GM12878 (cell line): ENCODE data around the gene PLEKHH1. TPM values are rescaled to one million over a fixed set of nuclear protein-coding genes. Genes with fewer than 3 reads are reported as not detected.

Experiments
- ATAC-seq: fragments of 200-7000 bp; cut with Tn5 transposase; 3 replicates; pipeline ENCODE4 v1.9.1; 2020; ENCODE audit warnings: mild to moderate bottlenecking, moderate library complexity
- BruUV-seq: library from RNA; stranded (reverse); fragments of 400-500 nt; replicated peaks from 2 replicates; lab custom pipeline; 2021; lab: Mats Ljungman, UMichigan
- CTCF ChIA-PET: fragments of 300-600 bp; sonication (Branson Sonifier 250); formaldehyde crosslinking; extraction: SDS; loops from one replicate; lab custom pipeline; 2021; ENCODE audit warnings: inconsistent platforms; lab: Yijun Ruan, JAX
- POLR2A ChIA-PET: fragments of 350-600 bp; formaldehyde crosslinking; extraction: SDS; loops from one replicate; lab custom pipeline; 2021; ENCODE audit warnings: inconsistent platforms; lab: Charles Lee
- RAD21 ChIA-PET: fragments of 300-600 bp; sonication (Branson Sonifier 250); formaldehyde crosslinking; loops from one replicate; lab custom pipeline; 2023; ENCODE audit warnings: antibody characterized with exemption; ENCODE audit not compliant: unreplicated experiment; lab: Charles Lee
- SMC1A ChIA-PET: fragments of 300-600 bp; sonication (Branson Sonifier 250); formaldehyde crosslinking; loops from one replicate; lab custom pipeline; 2023; ENCODE audit not compliant: unreplicated experiment, uncharacterized antibody; lab: Charles Lee
- DNase-seq: peaks from one replicate; pipeline ENCODE4 v3.0.0-alpha.2; 2011; ENCODE audit warnings: low read depth, low spot score
- FAIRE-seq: peaks from 3 replicates; lab custom pipeline; 2011; peaks lifted over from hg19 to GRCh38; lab: Jason Lieb, UNC
- H2AFZ ChIP-seq: 2 replicates; pipeline ENCODE4 v1.6.0; 2011; ENCODE audit warnings: low read depth, low read length, control low read depth; ENCODE audit not compliant: control insufficient read depth
- H3K27ac ChIP-seq: 2 replicates; pipeline ENCODE4 v1.5.1; 2011; ENCODE audit warnings: control low read depth; ENCODE audit not compliant: control insufficient read depth, insufficient read depth
- H3K27me3 ChIP-seq, 2 experiments: replicated peaks in 1 of 2; 2 replicates each; pipeline versions ENCODE4 v1.6.0 to v1.6.1; 2011; ENCODE audit warnings: low read length in 1 of 2; ENCODE audit not compliant: control insufficient read depth in 2 of 2, insufficient read depth in 2 of 2
- H3K36me3 ChIP-seq, 2 experiments: 2 replicates each; pipeline ENCODE4 v1.5.1; 2011; ENCODE audit warnings: low read length in 1 of 2; ENCODE audit not compliant: control insufficient read depth in 2 of 2, insufficient read depth in 2 of 2
- H3K4me1 ChIP-seq: 2 replicates; pipeline ENCODE4 v1.6.1; 2011; ENCODE audit warnings: mild to moderate bottlenecking, low read length, moderate library complexity, mixed read lengths; ENCODE audit not compliant: control insufficient read depth, insufficient read depth
- H3K4me2 ChIP-seq: 2 replicates; pipeline ENCODE4 v1.6.0; 2011; ENCODE audit warnings: control low read depth; ENCODE audit not compliant: control insufficient read depth, insufficient read depth
- H3K4me3 ChIP-seq: fragments of 200-600 bp; sonication (generic); 2 replicates; pipeline ENCODE4 v1.5.1; 2016
- H3K79me2 ChIP-seq: 2 replicates; pipeline ENCODE4 v1.6.0; 2011; ENCODE audit warnings: low read length; ENCODE audit not compliant: control insufficient read depth, insufficient read depth
- H3K9ac ChIP-seq: 2 replicates; pipeline ENCODE4 v1.8.0; 2011; ENCODE audit warnings: low read length, control low read depth, mixed read lengths; ENCODE audit not compliant: control insufficient read depth, insufficient read depth
- H3K9me3 ChIP-seq: replicated peaks from 3 replicates; pipeline ENCODE4 v1.5.1; 2011; ENCODE audit warnings: mild to moderate bottlenecking, low read length; ENCODE audit not compliant: control insufficient read depth, insufficient read depth
- H4K20me1 ChIP-seq: 2 replicates; pipeline ENCODE4 v1.6.0; 2011; ENCODE audit not compliant: control insufficient read depth, insufficient read depth
- ATF3 ChIP-seq: IDR thresholded peaks from 2 replicates; pipeline ENCODE4 v1.6.1; 2011; ENCODE audit warnings: low read depth, mild to moderate bottlenecking, low read length, moderate library complexity, borderline replicate concordance; ENCODE audit errors: extremely low read depth
- BACH1 ChIP-seq: fragments of 450-650 bp; IDR thresholded peaks from 2 replicates; pipeline ENCODE4 v1.6.1; 2017; ENCODE audit warnings: mild to moderate bottlenecking, borderline replicate concordance
- BRCA1 ChIP-seq: IDR thresholded peaks from 2 replicates; pipeline ENCODE4 v1.6.1; 2011; ENCODE audit warnings: low read depth, low read length, improper control_type of control experiment
- CHD1 ChIP-seq: IDR thresholded peaks from 2 replicates; pipeline ENCODE4 v1.6.1; 2012; ENCODE audit warnings: low read depth, low read length, improper control_type of control experiment
- CREM ChIP-seq: IDR thresholded peaks from 2 replicates; pipeline ENCODE4 v1.6.1; 2014; ENCODE audit warnings: antibody characterized with exemption, low read depth
- FOS ChIP-seq: IDR thresholded peaks from 3 replicates; pipeline ENCODE4 v1.6.1; 2011; ENCODE audit warnings: borderline replicate concordance; ENCODE audit not compliant: insufficient read length; ENCODE audit errors: extremely low read depth
- GABPA ChIP-seq: IDR thresholded peaks from 2 replicates; pipeline ENCODE4 v1.6.1; 2014; ENCODE audit warnings: antibody characterized with exemption, low read depth, mild to moderate bottlenecking, inconsistent platforms
- HCFC1 ChIP-seq: fragments of 150-350 bp; IDR thresholded peaks from 2 replicates; pipeline ENCODE4 v1.6.1; 2014; ENCODE audit warnings: low read length
- JUNB ChIP-seq: IDR thresholded peaks from 2 replicates; pipeline ENCODE4 v1.6.1; 2016; ENCODE audit warnings: antibody characterized with exemption, mild to moderate bottlenecking
- RCOR1 ChIP-seq: conservative IDR thresholded peaks from 2 replicates; pipeline ENCODE4 v1.6.1; 2012; ENCODE audit warnings: low read depth, low read length, improper control_type of control experiment
- SMAD1 ChIP-seq: fragments of 450-650 bp; IDR thresholded peaks from 2 replicates; pipeline ENCODE4 v1.6.1; 2018; ENCODE audit warnings: mild to moderate bottlenecking, low read depth; ENCODE audit not compliant: partially characterized antibody
- SUPT20H ChIP-seq: IDR thresholded peaks from 2 replicates; pipeline ENCODE4 v1.6.1; 2011; ENCODE audit warnings: low read depth, mild to moderate bottlenecking, low read length, moderate library complexity, borderline replicate concordance; ENCODE audit not compliant: control insufficient read depth
- TCF3 ChIP-seq: IDR thresholded peaks from 2 replicates; pipeline ENCODE4 v1.6.1; 2012; ENCODE audit warnings: low read depth, mild to moderate bottlenecking, low read length, borderline replicate concordance; ENCODE audit not compliant: insufficient read depth
- WGBS: methylation state at CpG from one replicate; pipeline ENCODE4 v1.1.6; 2016; ENCODE audit warnings: low lambda C conversion rate; ENCODE audit not compliant: insufficient replicate concordance, insufficient coverage; ENCODE audit errors: missing lambda C conversion rate; 5-methylcytosine and 5-hydroxymethylcytosine counted together
- in situ Hi-C: fragments of 300-500 bp; cut with MboI; formaldehyde crosslinking; loops from 9 replicates; pipeline ENCODE4 v1.14.3; 2018; ENCODE audit warnings: mixed read lengths
- intact Hi-C: fragments of 100-400 bp; cut with micrococcal nuclease; formaldehyde crosslinking; loops from one replicate; pipeline ENCODE4 v1.14.2; 2022; ENCODE audit not compliant: unreplicated experiment
- polyA plus RNA-seq, 11 experiments: library from polyadenylated mRNA; depleted of rRNA in 4 of 11; unstranded in 6 of 11; stranded (reverse) in 5 of 11; fragments of >200 nt; fragmentation: Nextera tagmentation in 4 of 11; fragmentation: Illumina TruSeq in 1 of 11; extraction: Ambion mirVana in 4 of 11; extraction: Trizol in 1 of 11; gene quantifications; 1 replicate in 1 of 11; 2 replicates in 10 of 11; pipeline versions ENCODE4 v1.2.1 to v1.2.3, GENCODE V29; 2011 to 2016; ENCODE audit warnings: inconsistent platforms in 2 of 11, missing spikeins in 2 of 11, low read depth in 1 of 11
- total RNA-seq, 4 experiments: library from RNA; depleted of rRNA in 3 of 4; stranded (reverse); fragments of >200 nt in 3 of 4; fragmentation: Illumina TruSeq in 1 of 4; extraction: Trizol in 1 of 4; gene quantifications; 2 replicates each; pipeline versions ENCODE4 v1.2.1 to v1.2.3, GENCODE V29; 2013 to 2021
- TF ChIP-seq, protein P1 (sequence below): IDR thresholded peaks from 2 replicates; pipeline ENCODE4 v1.6.1; 2012; ENCODE audit warnings: mild to moderate bottlenecking, low read depth, low read length
- TF ChIP-seq, protein P2 (sequence below): IDR thresholded peaks from 2 replicates; pipeline ENCODE4 v1.6.1; 2011; ENCODE audit warnings: low read depth, low read length, improper control_type of control experiment, borderline replicate concordance
- TF ChIP-seq, protein P3 (sequence below): fragments of 450-650 bp; IDR thresholded peaks from 2 replicates; pipeline ENCODE4 v1.6.1; 2018; ENCODE audit warnings: mild to moderate bottlenecking, low read depth, moderate library complexity; ENCODE audit not compliant: partially characterized antibody

The PLEKHH1 gene
- total and polyA plus RNA-seq, 10 of the 15 experiments (the other 5 are each of a cell fraction or from before 2014, with no cell fraction given), result 0.11 to 0.95 (median 0.41) TPM

- ChIA-PET CTCF (interaction anchor here (0.7 to 27.6 kb wide), 19 partner anchors 9 to 161 kb away, joined by 3 to 583 read pairs (median 8); partner anchors contain the start of genes PIGH, RDH11 and RDH12), SMC1A (interaction anchor here (0.9 to 12.1 kb wide), 20 partner anchors 11 to 199 kb away, joined by 3 to 206 read pairs (median 6); partner anchors contain the start of genes ARG2, PIGH and RDH12), POLR2A (interaction anchor here (0.6 to 0.9 kb wide), 3 partner anchors 31 to 259 kb away, joined by 3 read pairs; no protein-coding TSS in a partner anchor), RAD21 (interaction anchor here (0.8 to 11.1 kb wide), 13 partner anchors 15 to 253 kb away, joined by 3 to 153 read pairs (median 5); partner anchors contain the start of genes PIGH and RDH12)
- no peak for FAIRE-seq
- no peaks in the 10 kb centered on the region for H3K27me3 ChIP-seq
- BruUV-seq, result no TSS peak
- H3K9me3 ChIP-seq, result no peaks in the 10 kb centered on the region
- H3K4me1 ChIP-seq, result no peaks in the 10 kb centered on the region
- intact Hi-C loops (loop anchor here (1.0 kb wide), 2 partner anchors 82 to 119 kb away; no protein-coding TSS in a partner anchor), in situ Hi-C loops (loop anchor here (5.0 to 10.0 kb wide), 2 partner anchors 82 to 120 kb away; partner anchors contain the start of gene RDH12)
- H3K79me2 ChIP-seq, result no peaks in the 10 kb centered on the region
- no peak overlapping the region for H3K4me3 ChIP-seq
- H3K4me2 ChIP-seq, result no peak overlapping the region
- 94% methylated on average over 3 of the region's 3 CpGs for WGBS
- no peak overlapping the region for H3K9ac ChIP-seq
- no peak for ATAC-seq
- H2AFZ ChIP-seq, result no peak overlapping the region
- DNase-seq, result no peak
- H3K27ac ChIP-seq, result no peak overlapping the region
- no peaks in the 10 kb centered on the region for H4K20me1 ChIP-seq
- H3K36me3 ChIP-seq, result peaks cover 0 to 8% of the 10 kb centered on the region in 2 experiments; a peak in 2 of 4 replicates
- TF ChIP-seq SMAD1, result no peak
- TF ChIP-seq CHD1, result no peak
- no peak for TF ChIP-seq CREM
- TF ChIP-seq, protein P1, sequence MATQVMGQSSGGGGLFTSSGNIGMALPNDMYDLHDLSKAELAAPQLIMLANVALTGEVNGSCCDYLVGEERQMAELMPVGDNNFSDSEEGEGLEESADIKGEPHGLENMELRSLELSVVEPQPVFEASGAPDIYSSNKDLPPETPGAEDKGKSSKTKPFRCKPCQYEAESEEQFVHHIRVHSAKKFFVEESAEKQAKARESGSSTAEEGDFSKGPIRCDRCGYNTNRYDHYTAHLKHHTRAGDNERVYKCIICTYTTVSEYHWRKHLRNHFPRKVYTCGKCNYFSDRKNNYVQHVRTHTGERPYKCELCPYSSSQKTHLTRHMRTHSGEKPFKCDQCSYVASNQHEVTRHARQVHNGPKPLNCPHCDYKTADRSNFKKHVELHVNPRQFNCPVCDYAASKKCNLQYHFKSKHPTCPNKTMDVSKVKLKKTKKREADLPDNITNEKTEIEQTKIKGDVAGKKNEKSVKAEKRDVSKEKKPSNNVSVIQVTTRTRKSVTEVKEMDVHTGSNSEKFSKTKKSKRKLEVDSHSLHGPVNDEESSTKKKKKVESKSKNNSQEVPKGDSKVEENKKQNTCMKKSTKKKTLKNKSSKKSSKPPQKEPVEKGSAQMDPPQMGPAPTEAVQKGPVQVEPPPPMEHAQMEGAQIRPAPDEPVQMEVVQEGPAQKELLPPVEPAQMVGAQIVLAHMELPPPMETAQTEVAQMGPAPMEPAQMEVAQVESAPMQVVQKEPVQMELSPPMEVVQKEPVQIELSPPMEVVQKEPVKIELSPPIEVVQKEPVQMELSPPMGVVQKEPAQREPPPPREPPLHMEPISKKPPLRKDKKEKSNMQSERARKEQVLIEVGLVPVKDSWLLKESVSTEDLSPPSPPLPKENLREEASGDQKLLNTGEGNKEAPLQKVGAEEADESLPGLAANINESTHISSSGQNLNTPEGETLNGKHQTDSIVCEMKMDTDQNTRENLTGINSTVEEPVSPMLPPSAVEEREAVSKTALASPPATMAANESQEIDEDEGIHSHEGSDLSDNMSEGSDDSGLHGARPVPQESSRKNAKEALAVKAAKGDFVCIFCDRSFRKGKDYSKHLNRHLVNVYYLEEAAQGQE, result no peak
- TF ChIP-seq BRCA1, result no peak
- TF ChIP-seq JUNB, result no peak
- TF ChIP-seq, protein P2, sequence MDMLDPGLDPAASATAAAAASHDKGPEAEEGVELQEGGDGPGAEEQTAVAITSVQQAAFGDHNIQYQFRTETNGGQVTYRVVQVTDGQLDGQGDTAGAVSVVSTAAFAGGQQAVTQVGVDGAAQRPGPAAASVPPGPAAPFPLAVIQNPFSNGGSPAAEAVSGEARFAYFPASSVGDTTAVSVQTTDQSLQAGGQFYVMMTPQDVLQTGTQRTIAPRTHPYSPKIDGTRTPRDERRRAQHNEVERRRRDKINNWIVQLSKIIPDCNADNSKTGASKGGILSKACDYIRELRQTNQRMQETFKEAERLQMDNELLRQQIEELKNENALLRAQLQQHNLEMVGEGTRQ, result no peak
- no peak for TF ChIP-seq GABPA
- no peak for TF ChIP-seq FOS
- TF ChIP-seq BACH1, result no peak
- no peak for TF ChIP-seq TCF3
- TF ChIP-seq RCOR1, result no peak
- TF ChIP-seq, protein P3, sequence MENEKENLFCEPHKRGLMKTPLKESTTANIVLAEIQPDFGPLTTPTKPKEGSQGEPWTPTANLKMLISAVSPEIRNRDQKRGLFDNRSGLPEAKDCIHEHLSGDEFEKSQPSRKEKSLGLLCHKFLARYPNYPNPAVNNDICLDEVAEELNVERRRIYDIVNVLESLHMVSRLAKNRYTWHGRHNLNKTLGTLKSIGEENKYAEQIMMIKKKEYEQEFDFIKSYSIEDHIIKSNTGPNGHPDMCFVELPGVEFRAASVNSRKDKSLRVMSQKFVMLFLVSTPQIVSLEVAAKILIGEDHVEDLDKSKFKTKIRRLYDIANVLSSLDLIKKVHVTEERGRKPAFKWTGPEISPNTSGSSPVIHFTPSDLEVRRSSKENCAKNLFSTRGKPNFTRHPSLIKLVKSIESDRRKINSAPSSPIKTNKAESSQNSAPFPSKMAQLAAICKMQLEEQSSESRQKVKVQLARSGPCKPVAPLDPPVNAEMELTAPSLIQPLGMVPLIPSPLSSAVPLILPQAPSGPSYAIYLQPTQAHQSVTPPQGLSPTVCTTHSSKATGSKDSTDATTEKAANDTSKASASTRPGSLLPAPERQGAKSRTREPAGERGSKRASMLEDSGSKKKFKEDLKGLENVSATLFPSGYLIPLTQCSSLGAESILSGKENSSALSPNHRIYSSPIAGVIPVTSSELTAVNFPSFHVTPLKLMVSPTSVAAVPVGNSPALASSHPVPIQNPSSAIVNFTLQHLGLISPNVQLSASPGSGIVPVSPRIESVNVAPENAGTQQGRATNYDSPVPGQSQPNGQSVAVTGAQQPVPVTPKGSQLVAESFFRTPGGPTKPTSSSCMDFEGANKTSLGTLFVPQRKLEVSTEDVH, result no peak
- TF ChIP-seq HCFC1, result no peak
- no peak for TF ChIP-seq SUPT20H
- TF ChIP-seq ATF3, result no peak
These were observed 51.9 kb downstream of the PLEKHH1 start for GRCh38 chr14:67584978-67585377.
